H9 (cell line): Measurements from ENCODE around the gene NEB. TPM values are rescaled to one million over a fixed set of nuclear protein-coding genes. Genes with fewer than 3 reads are reported as not detected.
A peak's percentile ranks its signal among the peaks of the same experiment; 100 is the strongest.

Experiments used
- DNase-seq: peaks from one replicate; pipeline ENCODE4 v3.0.0-alpha.2; 2017
- H2AFZ ChIP-seq: one replicate; pipeline ENCODE4 v1.6.1; 2013; ENCODE audit warnings: mild to moderate bottlenecking, low read length, control low read depth, moderate library complexity
- H2AK5ac ChIP-seq: 2 replicates; pipeline ENCODE4 v1.6.1; 2013; ENCODE audit warnings: low read length, control low read depth, mixed read lengths; ENCODE audit not compliant: insufficient read length
- H2BK120ac ChIP-seq: one replicate; pipeline ENCODE4 v1.6.1; 2013; ENCODE audit warnings: low read depth, mild to moderate bottlenecking, low read length, control low read depth, inconsistent platforms; ENCODE audit not compliant: poor library complexity, severe bottlenecking
- H2BK12ac ChIP-seq: 2 replicates; pipeline ENCODE4 v1.6.1; 2013; ENCODE audit warnings: low read length, control low read depth, mixed read lengths, low read depth; ENCODE audit not compliant: insufficient read length
- H2BK15ac ChIP-seq: 2 replicates; pipeline ENCODE4 v1.6.1; 2013; ENCODE audit warnings: low read depth, low read length, control low read depth
- H2BK20ac ChIP-seq: one replicate; pipeline ENCODE4 v1.6.1; 2013; ENCODE audit warnings: low read depth, mild to moderate bottlenecking, low read length, control low read depth, inconsistent platforms; ENCODE audit not compliant: poor library complexity, severe bottlenecking
- H2BK5ac ChIP-seq: 2 replicates; pipeline ENCODE4 v1.6.1; 2013; ENCODE audit warnings: low read length, control low read depth, mixed read lengths; ENCODE audit not compliant: insufficient read length
- H3K14ac ChIP-seq: 2 replicates; pipeline ENCODE4 v1.6.1; 2013; ENCODE audit warnings: low read length, control low read depth; ENCODE audit not compliant: insufficient read depth
- H3K18ac ChIP-seq: 2 replicates; pipeline ENCODE4 v1.6.1; 2013; ENCODE audit warnings: low read depth, mild to moderate bottlenecking, mixed read lengths, low read length, control low read depth; ENCODE audit not compliant: insufficient read length
- H3K23ac ChIP-seq: 2 replicates; pipeline ENCODE4 v1.6.1; 2013; ENCODE audit warnings: low read length, control low read depth, mixed read lengths, low read depth; ENCODE audit not compliant: insufficient read length
- H3K23me2 ChIP-seq: 2 replicates; pipeline ENCODE4 v1.6.1; 2013; ENCODE audit warnings: low read depth, mild to moderate bottlenecking, mixed read lengths, low read length, control low read depth; ENCODE audit not compliant: insufficient read length, poor library complexity, severe bottlenecking
- H3K27ac ChIP-seq: 2 replicates; pipeline ENCODE4 v1.5.1; 2013; ENCODE audit warnings: low read length, control low read depth, mixed read lengths, low read depth; ENCODE audit not compliant: insufficient read length
- H3K27me3 ChIP-seq: 2 replicates; pipeline ENCODE4 v1.6.1; 2013; ENCODE audit warnings: low read length, control low read depth, inconsistent platforms; ENCODE audit not compliant: insufficient read depth
- H3K4ac ChIP-seq: 2 replicates; pipeline ENCODE4 v1.6.1; 2013; ENCODE audit warnings: low read depth, mild to moderate bottlenecking, control low read depth, inconsistent platforms, low read length, moderate library complexity
- H3K4me1 ChIP-seq: 2 replicates; pipeline ENCODE4 v1.6.1; 2013; ENCODE audit warnings: low read length, control low read depth, inconsistent platforms; ENCODE audit not compliant: insufficient read depth
- H3K4me2 ChIP-seq: 2 replicates; pipeline ENCODE4 v1.6.1; 2013; ENCODE audit warnings: low read length, control low read depth, mixed read lengths; ENCODE audit not compliant: insufficient read length, insufficient read depth
- H3K56ac ChIP-seq: 2 replicates; pipeline ENCODE4 v1.6.1; 2013; ENCODE audit warnings: low read depth, mild to moderate bottlenecking, mixed read lengths, low read length, control low read depth; ENCODE audit not compliant: insufficient read length
- H3K79me1 ChIP-seq: 2 replicates; pipeline ENCODE4 v1.6.1; 2013; ENCODE audit warnings: low read depth, mild to moderate bottlenecking, moderate library complexity, low read length, control low read depth, inconsistent platforms; ENCODE audit not compliant: insufficient read depth, poor library complexity, severe bottlenecking
- H3K79me2 ChIP-seq: 2 replicates; pipeline ENCODE4 v1.6.1; 2013; ENCODE audit warnings: low read length, control low read depth, inconsistent platforms; ENCODE audit not compliant: insufficient read depth
- H3K9ac ChIP-seq: 2 replicates; pipeline ENCODE4 v1.6.1; 2013; ENCODE audit warnings: low read length, control low read depth, mixed read lengths; ENCODE audit not compliant: insufficient read length; ENCODE audit errors: extremely low read depth
- H3K9me3 ChIP-seq: one replicate; pipeline ENCODE4 v1.6.1; 2013; ENCODE audit warnings: low read depth, low read length, inconsistent platforms; ENCODE audit not compliant: control insufficient read depth
- H3T11ph ChIP-seq: one replicate; pipeline ENCODE4 v1.6.1; 2013; ENCODE audit warnings: mild to moderate bottlenecking, low read length, control low read depth, inconsistent platforms
- H4K20me1 ChIP-seq: one replicate; pipeline ENCODE4 v1.6.1; 2013; ENCODE audit not compliant: control insufficient read depth, insufficient read length, insufficient read depth
- H4K5ac ChIP-seq: 2 replicates; pipeline ENCODE4 v1.6.1; 2013; ENCODE audit warnings: low read depth, mild to moderate bottlenecking, mixed read lengths, low read length, control low read depth; ENCODE audit not compliant: insufficient read length
- H4K8ac ChIP-seq: replicated peaks from 2 replicates; pipeline ENCODE4 v1.6.1; 2013; ENCODE audit warnings: low read length, control low read depth, mixed read lengths, low read depth; ENCODE audit not compliant: insufficient read length
- H4K91ac ChIP-seq: 2 replicates; pipeline ENCODE4 v1.6.1; 2013; ENCODE audit warnings: low read depth, mild to moderate bottlenecking, moderate library complexity, mixed read lengths, low read length, control low read depth; ENCODE audit not compliant: insufficient read length
- H3K27ac Mint-ChIP-seq, 3 experiments: 2 replicates in 2 of 3; 3 replicates in 1 of 3; pipeline ENCODE4 v1.8.0; 2020 to 2021; ENCODE audit warnings: mixed read lengths in 3 of 3, mild to moderate bottlenecking in 1 of 3, moderate library complexity in 1 of 3
- H3K27me3 Mint-ChIP-seq: 2 replicates; pipeline ENCODE4 v1.8.0; 2021; ENCODE audit warnings: low read depth, mild to moderate bottlenecking, moderate library complexity, mixed read lengths
- H3K36me3 Mint-ChIP-seq, 3 experiments: 2 replicates in 2 of 3; 3 replicates in 1 of 3; pipeline ENCODE4 v1.8.0; 2020 to 2021; ENCODE audit warnings: low read depth in 3 of 3, mixed read lengths in 3 of 3; ENCODE audit not compliant: insufficient read depth in 1 of 3
- H3K4me1 Mint-ChIP-seq, 2 experiments: 2 replicates each; pipeline ENCODE4 v1.8.0; 2020; ENCODE audit warnings: mixed read lengths in 2 of 2
- H3K4me3 Mint-ChIP-seq, 2 experiments: 2 replicates in 1 of 2; 3 replicates in 1 of 2; pipeline ENCODE4 v1.8.0; 2020 to 2021; ENCODE audit warnings: mild to moderate bottlenecking in 2 of 2, mixed read lengths in 2 of 2, moderate library complexity in 1 of 2
- H3K9me3 Mint-ChIP-seq, 2 experiments: 2 replicates in 1 of 2; 3 replicates in 1 of 2; pipeline ENCODE4 v1.8.0; 2020; ENCODE audit warnings: mild to moderate bottlenecking in 2 of 2, mixed read lengths in 2 of 2, moderate library complexity in 1 of 2
- WGBS: extraction: QIAGEN DNeasy Blood & Tissue Kit; methylation state at CpG from one replicate; pipeline ENCODE4 v1.1.7; 2013; ENCODE audit warnings: missing lambda C conversion rate, low lambda C conversion rate, mixed read lengths; ENCODE audit not compliant: insufficient read length; ENCODE audit errors: extremely low coverage; 5-methylcytosine and 5-hydroxymethylcytosine counted together
- total RNA-seq: library from RNA; stranded (reverse); gene quantifications from 2 replicates; pipeline ENCODE4 v1.2.1, GENCODE V29; 2021
- TF ChIP-seq, protein P1 (sequence below): fragments of 200-600 bp; sonication (generic); conservative IDR thresholded peaks from 3 replicates; pipeline ENCODE4 v1.8.0; 2021; ENCODE audit warnings: antibody characterized with exemption, mild to moderate bottlenecking

Gene NEB
- total RNA-seq, 1 experiment from 2014 or later: 0.98 TPM

- Histone ChIP-seq H3K56ac (no peak overlapping the region), H2BK12ac (no peak overlapping the region), H2BK15ac (no peak overlapping the region), H3T11ph (no peak overlapping the region), H4K5ac (no peak overlapping the region), H3K27me3 (no peaks in the 10 kb centered on the region), H3K9me3 (no peaks in the 10 kb centered on the region), H2BK5ac (no peak overlapping the region), H3K4ac (no peak overlapping the region), H3K79me2 (no peaks in the 10 kb centered on the region), H3K4me1 (no peaks in the 10 kb centered on the region), H3K79me1 (no peaks in the 10 kb centered on the region), H3K27ac (no peak overlapping the region), H3K23ac (no peak overlapping the region), H3K9ac (no peak overlapping the region), H4K91ac (no peak overlapping the region), H4K8ac (no peak overlapping the region), H2BK20ac (no peak overlapping the region), H2AFZ (no peak overlapping the region), H2BK120ac (no peak overlapping the region), H2AK5ac (no peak overlapping the region), H3K14ac (no peak overlapping the region), H3K4me2 (no peak overlapping the region), H4K20me1 (no peaks in the 10 kb centered on the region), H3K18ac (no peak overlapping the region), H3K23me2 (no peaks in the 10 kb centered on the region)
- peak overlapping the region in 1 of 3 experiments; percentile 23; a peak in 1 of 7 replicates for H3K27ac Mint-ChIP-seq
- no peak overlapping the region for H3K4me3 Mint-ChIP-seq
- H3K9me3 Mint-ChIP-seq: no peaks in the 10 kb centered on the region
- no peaks in the 10 kb centered on the region for H3K4me1 Mint-ChIP-seq
- DNase-seq: no peak
- WGBS: no CpG with 5 or more reads among the region's 13 CpGs
- no peaks in the 10 kb centered on the region for H3K36me3 Mint-ChIP-seq
- no peaks in the 10 kb centered on the region for H3K27me3 Mint-ChIP-seq
- TF ChIP-seq, protein P1, sequence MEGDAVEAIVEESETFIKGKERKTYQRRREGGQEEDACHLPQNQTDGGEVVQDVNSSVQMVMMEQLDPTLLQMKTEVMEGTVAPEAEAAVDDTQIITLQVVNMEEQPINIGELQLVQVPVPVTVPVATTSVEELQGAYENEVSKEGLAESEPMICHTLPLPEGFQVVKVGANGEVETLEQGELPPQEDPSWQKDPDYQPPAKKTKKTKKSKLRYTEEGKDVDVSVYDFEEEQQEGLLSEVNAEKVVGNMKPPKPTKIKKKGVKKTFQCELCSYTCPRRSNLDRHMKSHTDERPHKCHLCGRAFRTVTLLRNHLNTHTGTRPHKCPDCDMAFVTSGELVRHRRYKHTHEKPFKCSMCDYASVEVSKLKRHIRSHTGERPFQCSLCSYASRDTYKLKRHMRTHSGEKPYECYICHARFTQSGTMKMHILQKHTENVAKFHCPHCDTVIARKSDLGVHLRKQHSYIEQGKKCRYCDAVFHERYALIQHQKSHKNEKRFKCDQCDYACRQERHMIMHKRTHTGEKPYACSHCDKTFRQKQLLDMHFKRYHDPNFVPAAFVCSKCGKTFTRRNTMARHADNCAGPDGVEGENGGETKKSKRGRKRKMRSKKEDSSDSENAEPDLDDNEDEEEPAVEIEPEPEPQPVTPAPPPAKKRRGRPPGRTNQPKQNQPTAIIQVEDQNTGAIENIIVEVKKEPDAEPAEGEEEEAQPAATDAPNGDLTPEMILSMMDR: no peak
Observed at GRCh38 chr2:151619337-151619989, 114.8 kb downstream of the NEB start.
